HG02973 (cell line): Measurements from ENCODE around the gene GCHFR.

Source experiments
- ATAC-seq: cut with Tn5 transposase; IDR thresholded peaks from one replicate; pipeline ENCODE4 v1.9.1; 2021; ENCODE audit warnings: moderate library complexity; ENCODE audit not compliant: unreplicated experiment

The GCHFR gene

GRCh38 chr15:40808861-40809450 lies 45.1 kb downstream of the GCHFR start:
- ATAC-seq = no peak

GRCh38 chr15:40812721-40813425 lies 49.0 kb downstream of the GCHFR start:
- ATAC-seq = no peak

GRCh38 chr15:40815042-40815698 lies 51.3 kb downstream of the GCHFR start:
- ATAC-seq = no peak
